HCT116 (cell line): Measurements from ENCODE around the gene KLF9. TPM values are rescaled to one million over a fixed set of nuclear protein-coding genes. Genes with fewer than 3 reads are reported as not detected.

ENCODE experiments used
- ATAC-seq: fragments of 200-7000 bp; cut with Tn5 transposase; 2 replicates; pipeline ENCODE4 v1.9.1; 2020; ENCODE audit warnings: mild to moderate bottlenecking, moderate library complexity
- BruUV-seq: library from RNA; stranded (reverse); fragments of 400-500 nt; replicated peaks from 2 replicates; lab custom pipeline; 2021; lab: Mats Ljungman, UMichigan
- CTCF ChIA-PET: fragments of 300-600 bp; sonication (Branson Sonifier 250); formaldehyde crosslinking; loops from one replicate; lab custom pipeline; 2021; ENCODE audit warnings: antibody characterized with exemption; lab: Charles Lee
- POLR2A ChIA-PET: fragments of 300-600, 350-600 bp; sonication (Branson Sonifier 250); formaldehyde crosslinking; loops from one replicate; lab custom pipeline; 2021; ENCODE audit warnings: antibody characterized with exemption; lab: Charles Lee
- RAD21 ChIA-PET, 2 experiments: fragments of 300-600 bp; sonication (Branson Sonifier 250); formaldehyde crosslinking; loops; one replicate each; lab custom pipeline; 2023; ENCODE audit warnings: low total read pairs in 2 of 2; ENCODE audit not compliant: uncharacterized antibody in 2 of 2, unreplicated experiment in 2 of 2, low non-redundant PET in 1 of 2; lab: Charles Lee
- DNase-seq: peaks from one replicate; pipeline ENCODE4 v3.0.0-alpha.2; 2010; ENCODE audit warnings: low read depth, low spot score
- H2AFZ ChIP-seq: fragments of 200-600 bp; shearing (Covaris generic), sonication (generic); 2 replicates; pipeline ENCODE4 v1.6.1; 2017; ENCODE audit warnings: low read depth, mixed run types, mixed read lengths, antibody characterized with exemption, low read length; ENCODE audit not compliant: poor library complexity, severe bottlenecking
- H3K27ac ChIP-seq: 2 replicates; pipeline ENCODE4 v1.5.1; 2012; ENCODE audit warnings: low read depth, low read length
- H3K27me3 ChIP-seq: fragments of 200-600 bp; sonication (generic); 2 replicates; pipeline ENCODE4 v1.6.1; 2016; ENCODE audit warnings: mixed run types, low read length, mixed read lengths; ENCODE audit not compliant: insufficient read depth
- H3K36me3 ChIP-seq, 2 experiments: fragments of 200-500 bp in 1 of 2; fragments of 200-600 bp in 1 of 2; sonication (Bioruptor generic) in 1 of 2; sonication (generic) in 1 of 2; 2 replicates each; pipeline versions ENCODE4 v1.5.1 to v1.6.1; 2014 to 2016; ENCODE audit warnings: low read length in 2 of 2, inconsistent platforms in 1 of 2, mixed read lengths in 1 of 2, mixed run types in 1 of 2; ENCODE audit not compliant: insufficient read depth in 2 of 2, control insufficient read depth in 1 of 2
- H3K4me1 ChIP-seq, 2 experiments: fragments of 200-600 bp in 1 of 2; sonication (generic) in 1 of 2; 2 replicates each; pipeline versions ENCODE4 v1.5.1 to v1.6.1; 2012 to 2017; ENCODE audit warnings: low read length in 2 of 2, inconsistent platforms in 1 of 2, mild to moderate bottlenecking in 1 of 2, mixed read lengths in 1 of 2, mixed run types in 1 of 2, moderate library complexity in 1 of 2; ENCODE audit not compliant: insufficient read depth in 2 of 2, control insufficient read depth in 1 of 2
- H3K4me2 ChIP-seq: fragments of 200-600 bp; sonication (generic); 2 replicates; pipeline ENCODE4 v1.6.1; 2017; ENCODE audit warnings: mixed run types, low read length, mixed read lengths
- H3K4me3 ChIP-seq, 2 experiments: fragments of 200-600 bp in 1 of 2; sonication (generic) in 1 of 2; replicated peaks in 1 of 2; 2 replicates each; pipeline ENCODE4 v1.5.1; 2011 to 2016; ENCODE audit warnings: low read length in 2 of 2, control low read depth in 1 of 2, low read depth in 1 of 2, mild to moderate bottlenecking in 1 of 2, mixed read lengths in 1 of 2, mixed run types in 1 of 2
- H3K79me2 ChIP-seq: fragments of 200-600 bp; sonication (generic); 2 replicates; pipeline ENCODE4 v1.6.1; 2017; ENCODE audit warnings: mild to moderate bottlenecking, mixed run types, low read length, moderate library complexity, mixed read lengths; ENCODE audit not compliant: insufficient read depth
- H3K9ac ChIP-seq: fragments of 200-600 bp; sonication (generic); 2 replicates; pipeline ENCODE4 v1.6.1; 2016; ENCODE audit warnings: low read length, mixed read lengths
- H3K9me2 ChIP-seq: fragments of 200-600 bp; sonication (generic), shearing (Covaris generic); 2 replicates; pipeline ENCODE4 v1.6.1; 2017; ENCODE audit warnings: mixed run types, mild to moderate bottlenecking, moderate library complexity; ENCODE audit not compliant: insufficient read depth
- H3K9me3 ChIP-seq, 2 experiments: fragments of 200-500 bp in 1 of 2; fragments of 200-600 bp in 1 of 2; sonication (Bioruptor generic) in 1 of 2; sonication (generic) in 1 of 2; 2 replicates each; pipeline ENCODE4 v1.6.1; 2014 to 2017; ENCODE audit warnings: low read length in 2 of 2, mixed read lengths in 2 of 2, inconsistent platforms in 1 of 2, low read depth in 1 of 2, mild to moderate bottlenecking in 1 of 2, mixed run types in 1 of 2, moderate library complexity in 1 of 2; ENCODE audit not compliant: control insufficient read depth in 1 of 2, insufficient read depth in 1 of 2
- H4K20me1 ChIP-seq: fragments of 200-600 bp; sonication (generic), shearing (Covaris generic); 2 replicates; pipeline ENCODE4 v1.6.1; 2017; ENCODE audit warnings: mixed run types, mild to moderate bottlenecking, moderate library complexity; ENCODE audit not compliant: insufficient read depth
- CEBPB ChIP-seq: IDR thresholded peaks from 2 replicates; pipeline ENCODE4 v1.6.1; 2012; ENCODE audit warnings: low read depth
- EGR1 ChIP-seq: IDR thresholded peaks from 2 replicates; pipeline ENCODE4 v1.6.1; 2012; ENCODE audit warnings: low read depth
- EZH2 ChIP-seq: fragments of 200-600 bp; sonication (generic); IDR thresholded peaks from 2 replicates; pipeline ENCODE4 v1.6.1; 2017; ENCODE audit warnings: antibody characterized with exemption, mixed run types
- JUND ChIP-seq: IDR thresholded peaks from 2 replicates; pipeline ENCODE4 v1.6.1; 2012
- POLR2A ChIP-seq: IDR thresholded peaks from 2 replicates; pipeline ENCODE4 v1.7.0; 2011; ENCODE audit warnings: borderline replicate concordance; ENCODE audit not compliant: insufficient read depth, insufficient read length; ENCODE audit errors: extremely low read depth
- SIN3A ChIP-seq: IDR thresholded peaks from 2 replicates; pipeline ENCODE4 v1.6.1; 2012; ENCODE audit warnings: low read depth
- SRF ChIP-seq: IDR thresholded peaks from 2 replicates; pipeline ENCODE4 v1.6.1; 2012; ENCODE audit warnings: low read depth
- TCF7L2 ChIP-seq: IDR thresholded peaks from 2 replicates; pipeline ENCODE4 v1.7.0; 2011; ENCODE audit warnings: borderline replicate concordance, inconsistent platforms; ENCODE audit not compliant: insufficient read depth, insufficient read length; ENCODE audit errors: extremely low read depth
- intact Hi-C: fragments of 100-400 bp; cut with micrococcal nuclease; formaldehyde crosslinking; loops from 2 replicates; pipeline ENCODE4 v1.10.0; 2022
- total RNA-seq: library from RNA; stranded (reverse); gene quantifications from one replicate; pipeline ENCODE4 v1.2.1, GENCODE V29; 2021; ENCODE audit not compliant: unreplicated experiment
- TF ChIP-seq, protein P1 (sequence below), 3 experiments: fragments of 200-600 bp in 1 of 3; sonication (generic) in 1 of 3; IDR thresholded peaks in 2 of 3; conservative IDR thresholded peaks in 1 of 3; 2 replicates each; pipeline ENCODE4 v1.5.1; 2012 to 2017; ENCODE audit warnings: low read depth in 2 of 3, low read length in 2 of 3, antibody characterized with exemption in 1 of 3, borderline replicate concordance in 1 of 3, control low read depth in 1 of 3, mild to moderate bottlenecking in 1 of 3, mixed read lengths in 1 of 3, mixed run types in 1 of 3, moderate library complexity in 1 of 3; ENCODE audit not compliant: insufficient read depth in 1 of 3
- TF ChIP-seq, protein P2 (sequence below): IDR thresholded peaks from 2 replicates; pipeline ENCODE4 v1.6.1; 2012; ENCODE audit warnings: low read depth

The KLF9 gene
- total RNA-seq, 1 experiment from 2014 or later: 8.3 TPM

- Histone ChIP-seq H3K27me3 (no peaks in the 10 kb centered on the region), H3K9me2 (no peaks in the 10 kb centered on the region), H3K27ac (no peak overlapping the region), H3K79me2 (no peaks in the 10 kb centered on the region)
- RAD21 ChIA-PET: no interaction called here
- no peak for TF ChIP-seq TCF7L2
- TF ChIP-seq, protein P1, sequence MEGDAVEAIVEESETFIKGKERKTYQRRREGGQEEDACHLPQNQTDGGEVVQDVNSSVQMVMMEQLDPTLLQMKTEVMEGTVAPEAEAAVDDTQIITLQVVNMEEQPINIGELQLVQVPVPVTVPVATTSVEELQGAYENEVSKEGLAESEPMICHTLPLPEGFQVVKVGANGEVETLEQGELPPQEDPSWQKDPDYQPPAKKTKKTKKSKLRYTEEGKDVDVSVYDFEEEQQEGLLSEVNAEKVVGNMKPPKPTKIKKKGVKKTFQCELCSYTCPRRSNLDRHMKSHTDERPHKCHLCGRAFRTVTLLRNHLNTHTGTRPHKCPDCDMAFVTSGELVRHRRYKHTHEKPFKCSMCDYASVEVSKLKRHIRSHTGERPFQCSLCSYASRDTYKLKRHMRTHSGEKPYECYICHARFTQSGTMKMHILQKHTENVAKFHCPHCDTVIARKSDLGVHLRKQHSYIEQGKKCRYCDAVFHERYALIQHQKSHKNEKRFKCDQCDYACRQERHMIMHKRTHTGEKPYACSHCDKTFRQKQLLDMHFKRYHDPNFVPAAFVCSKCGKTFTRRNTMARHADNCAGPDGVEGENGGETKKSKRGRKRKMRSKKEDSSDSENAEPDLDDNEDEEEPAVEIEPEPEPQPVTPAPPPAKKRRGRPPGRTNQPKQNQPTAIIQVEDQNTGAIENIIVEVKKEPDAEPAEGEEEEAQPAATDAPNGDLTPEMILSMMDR (IDR thresholded peaks at IDR 0.05 in 2 of 3, conservative IDR thresholded peaks at IDR 0.05 in 1 of 3; ENCODE audit: borderline replicate concordance in 1 of 3, insufficient read depth in 1 of 3, low read depth in 2 of 3, low read length in 2 of 3): no peak
- no peak for TF ChIP-seq CEBPB
- TF ChIP-seq, protein P2, sequence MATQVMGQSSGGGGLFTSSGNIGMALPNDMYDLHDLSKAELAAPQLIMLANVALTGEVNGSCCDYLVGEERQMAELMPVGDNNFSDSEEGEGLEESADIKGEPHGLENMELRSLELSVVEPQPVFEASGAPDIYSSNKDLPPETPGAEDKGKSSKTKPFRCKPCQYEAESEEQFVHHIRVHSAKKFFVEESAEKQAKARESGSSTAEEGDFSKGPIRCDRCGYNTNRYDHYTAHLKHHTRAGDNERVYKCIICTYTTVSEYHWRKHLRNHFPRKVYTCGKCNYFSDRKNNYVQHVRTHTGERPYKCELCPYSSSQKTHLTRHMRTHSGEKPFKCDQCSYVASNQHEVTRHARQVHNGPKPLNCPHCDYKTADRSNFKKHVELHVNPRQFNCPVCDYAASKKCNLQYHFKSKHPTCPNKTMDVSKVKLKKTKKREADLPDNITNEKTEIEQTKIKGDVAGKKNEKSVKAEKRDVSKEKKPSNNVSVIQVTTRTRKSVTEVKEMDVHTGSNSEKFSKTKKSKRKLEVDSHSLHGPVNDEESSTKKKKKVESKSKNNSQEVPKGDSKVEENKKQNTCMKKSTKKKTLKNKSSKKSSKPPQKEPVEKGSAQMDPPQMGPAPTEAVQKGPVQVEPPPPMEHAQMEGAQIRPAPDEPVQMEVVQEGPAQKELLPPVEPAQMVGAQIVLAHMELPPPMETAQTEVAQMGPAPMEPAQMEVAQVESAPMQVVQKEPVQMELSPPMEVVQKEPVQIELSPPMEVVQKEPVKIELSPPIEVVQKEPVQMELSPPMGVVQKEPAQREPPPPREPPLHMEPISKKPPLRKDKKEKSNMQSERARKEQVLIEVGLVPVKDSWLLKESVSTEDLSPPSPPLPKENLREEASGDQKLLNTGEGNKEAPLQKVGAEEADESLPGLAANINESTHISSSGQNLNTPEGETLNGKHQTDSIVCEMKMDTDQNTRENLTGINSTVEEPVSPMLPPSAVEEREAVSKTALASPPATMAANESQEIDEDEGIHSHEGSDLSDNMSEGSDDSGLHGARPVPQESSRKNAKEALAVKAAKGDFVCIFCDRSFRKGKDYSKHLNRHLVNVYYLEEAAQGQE: no peak
- no peak for TF ChIP-seq EGR1
- TF ChIP-seq EZH2: no peak
- no peak for TF ChIP-seq SIN3A
- TF ChIP-seq SRF: no peak
- TF ChIP-seq JUND: no peak
- TF ChIP-seq POLR2A: no peak
- TF ChIP-seq, all 23 proteins: peak for 0
- H2AFZ ChIP-seq: no peak overlapping the region
- ATAC-seq (no peak), DNase-seq (no peak)
- H3K36me3 ChIP-seq: no peaks in the 10 kb centered on the region
- H3K9ac ChIP-seq: no peak overlapping the region
- H4K20me1 ChIP-seq: no peaks in the 10 kb centered on the region
- no peak overlapping the region for H3K4me3 ChIP-seq
- no peaks in the 10 kb centered on the region for H3K9me3 ChIP-seq
- intact Hi-C loops: no loop called here
- BruUV-seq: no TSS peak
- H3K4me2 ChIP-seq: no peak overlapping the region
- ChIA-PET CTCF (no interaction called here), POLR2A (interaction anchor here (0.7 kb wide), 1 partner anchor 44 kb away, joined by 4 read pairs; no protein-coding TSS in a partner anchor)
- no peaks in the 10 kb centered on the region for H3K4me1 ChIP-seq
These were observed 39.4 kb downstream of the KLF9 start for GRCh38 chr9:70374962-70375618.
